CD14-positive monocyte (primary cell): ENCODE measurements around the gene SMIM22. TPM values are rescaled to one million over a fixed set of nuclear protein-coding genes. Genes with fewer than 3 reads are reported as not detected.

Experiments
- DNase-seq, 3 donors: peaks; one replicate each; pipeline ENCODE4 v3.0.0-alpha.2; 2011 to 2022
- H2AFZ ChIP-seq: 2 replicates; pipeline ENCODE4 v1.6.0; 2012; ENCODE audit warnings: mild to moderate bottlenecking, low read depth, low read length, inconsistent platforms; ENCODE audit not compliant: insufficient read depth, poor library complexity, severe bottlenecking
- H3K27ac ChIP-seq, 2 donors: 1 replicate in 1 of 2; 2 replicates in 1 of 2; pipeline ENCODE4 v1.5.1; 2012 to 2013; ENCODE audit warnings: low read length in 2 of 2, control low read depth in 1 of 2, inconsistent platforms in 1 of 2, low read depth in 1 of 2, mild to moderate bottlenecking in 1 of 2
- H3K27me3 ChIP-seq, 2 donors: one replicate each; pipeline versions ENCODE4 v1.6.0 to v1.6.1; 2011 to 2013; ENCODE audit warnings: low read length in 2 of 2; ENCODE audit not compliant: control insufficient read depth in 2 of 2, insufficient read depth in 2 of 2
- H3K36me3 ChIP-seq, 2 donors: replicated peaks in 1 of 2; 1 replicate in 1 of 2; 2 replicates in 1 of 2; pipeline versions ENCODE4 v1.5.1 to v1.6.1; 2012 to 2013; ENCODE audit warnings: low read length in 2 of 2, control low read depth in 1 of 2, inconsistent platforms in 1 of 2, mild to moderate bottlenecking in 1 of 2; ENCODE audit not compliant: insufficient read depth in 2 of 2, control insufficient read depth in 1 of 2
- H3K4me1 ChIP-seq, 2 donors: 1 replicate in 1 of 2; 2 replicates in 1 of 2; pipeline versions ENCODE4 v1.5.1 to v1.6.1; 2012 to 2013; ENCODE audit warnings: low read length in 2 of 2, control low read depth in 1 of 2, inconsistent platforms in 1 of 2, mild to moderate bottlenecking in 1 of 2, moderate library complexity in 1 of 2; ENCODE audit not compliant: insufficient read depth in 2 of 2, control insufficient read depth in 1 of 2
- H3K4me2 ChIP-seq: replicated peaks from 2 replicates; pipeline ENCODE3; 2012; ENCODE audit warnings: low read length, moderate library complexity, mild to moderate bottlenecking; ENCODE audit not compliant: poor library complexity, severe bottlenecking; ENCODE audit errors: extremely low read depth
- H3K4me3 ChIP-seq, 3 experiments: fragments of 200-600 bp in 1 of 3; sonication (generic) in 1 of 3; replicated peaks in 1 of 3; 1 replicate in 2 of 3; 2 replicates in 1 of 3; pipeline ENCODE4 v1.5.1; 2011 to 2013; ENCODE audit warnings: low read length in 3 of 3, mild to moderate bottlenecking in 3 of 3, control low read depth in 2 of 3, low read depth in 2 of 3, inconsistent platforms in 1 of 3, moderate library complexity in 1 of 3
- H3K79me2 ChIP-seq: 2 replicates; pipeline ENCODE4 v1.6.0; 2012; ENCODE audit warnings: mild to moderate bottlenecking, control low read depth, inconsistent platforms, low read length, moderate library complexity; ENCODE audit not compliant: insufficient read depth
- H3K9ac ChIP-seq: 2 replicates; pipeline ENCODE4 v1.6.0; 2017; ENCODE audit warnings: low read length, mild to moderate bottlenecking; ENCODE audit not compliant: insufficient read depth, poor library complexity, severe bottlenecking
- H3K9me3 ChIP-seq, 2 donors: replicated peaks in 1 of 2; 1 replicate in 1 of 2; 2 replicates in 1 of 2; pipeline versions ENCODE4 v1.5.1 to v1.6.1; 2012 to 2013; ENCODE audit warnings: low read length in 2 of 2, control low read depth in 1 of 2; ENCODE audit not compliant: control insufficient read depth in 1 of 2, insufficient read depth in 1 of 2
- H4K20me1 ChIP-seq: 2 replicates; pipeline ENCODE4 v1.6.0; 2012; ENCODE audit warnings: mild to moderate bottlenecking, low read length, control low read depth, moderate library complexity; ENCODE audit not compliant: insufficient read depth
- H3K27ac Mint-ChIP-seq, 7 donors: one replicate each; pipeline ENCODE4 v1.8.0; 2020; ENCODE audit warnings: mild to moderate bottlenecking in 7 of 7, mixed read lengths in 7 of 7, moderate library complexity in 6 of 7, inconsistent platforms in 2 of 7
- H3K27me3 Mint-ChIP-seq, 3 donors: one replicate each; pipeline ENCODE4 v1.8.0; 2021 to 2022; ENCODE audit warnings: low read depth in 3 of 3, mild to moderate bottlenecking in 3 of 3, mixed read lengths in 3 of 3, moderate library complexity in 3 of 3, inconsistent platforms in 1 of 3
- H3K36me3 Mint-ChIP-seq, 2 donors: one replicate each; pipeline ENCODE4 v1.8.0; 2020; ENCODE audit warnings: mixed read lengths in 2 of 2, inconsistent platforms in 1 of 2, mild to moderate bottlenecking in 1 of 2
- H3K4me1 Mint-ChIP-seq: one replicate; pipeline ENCODE4 v1.8.0; 2020; ENCODE audit warnings: mild to moderate bottlenecking, mixed read lengths
- H3K4me3 Mint-ChIP-seq, 2 donors: one replicate each; pipeline ENCODE4 v1.8.0; 2020; ENCODE audit warnings: mild to moderate bottlenecking in 2 of 2, mixed read lengths in 2 of 2, moderate library complexity in 1 of 2
- H3K9me3 Mint-ChIP-seq, 7 donors: one replicate each; pipeline ENCODE4 v1.8.0; 2020 to 2022; ENCODE audit warnings: mixed read lengths in 7 of 7, mild to moderate bottlenecking in 6 of 7, moderate library complexity in 6 of 7, inconsistent platforms in 2 of 7
- CTCF ChIP-seq: fragments of 200-600 bp; IDR thresholded peaks from one replicate; pipeline ENCODE4 v1.8.0; 2022; ENCODE audit warnings: antibody characterized with exemption, mild to moderate bottlenecking
- WGBS: methylation state at CpG from one replicate; pipeline ENCODE4 v1.1.5; 2013; ENCODE audit warnings: missing lambda C conversion rate; ENCODE audit not compliant: insufficient coverage; 5-methylcytosine and 5-hydroxymethylcytosine counted together
- intact Hi-C, 2 donors: fragments of 100-400 bp; cut with micrococcal nuclease; formaldehyde crosslinking; loops; one replicate each; pipeline versions ENCODE4 v1.15.0 to v1.15.1; 2023
- polyA plus RNA-seq, 3 donors: library from polyadenylated mRNA; depleted of rRNA in 1 of 3; unstranded in 2 of 3; stranded (reverse) in 1 of 3; fragments of 300-500 nt in 2 of 3; fragments of >200 nt in 1 of 3; fragmentation: Illumina TruSeq in 2 of 3; gene quantifications; 1 replicate in 2 of 3; 2 replicates in 1 of 3; pipeline ENCODE4 v1.2.3, GENCODE V29; 2012 to 2021

Gene SMIM22
- polyA plus RNA-seq, 3 donors = not detected

DNA sequence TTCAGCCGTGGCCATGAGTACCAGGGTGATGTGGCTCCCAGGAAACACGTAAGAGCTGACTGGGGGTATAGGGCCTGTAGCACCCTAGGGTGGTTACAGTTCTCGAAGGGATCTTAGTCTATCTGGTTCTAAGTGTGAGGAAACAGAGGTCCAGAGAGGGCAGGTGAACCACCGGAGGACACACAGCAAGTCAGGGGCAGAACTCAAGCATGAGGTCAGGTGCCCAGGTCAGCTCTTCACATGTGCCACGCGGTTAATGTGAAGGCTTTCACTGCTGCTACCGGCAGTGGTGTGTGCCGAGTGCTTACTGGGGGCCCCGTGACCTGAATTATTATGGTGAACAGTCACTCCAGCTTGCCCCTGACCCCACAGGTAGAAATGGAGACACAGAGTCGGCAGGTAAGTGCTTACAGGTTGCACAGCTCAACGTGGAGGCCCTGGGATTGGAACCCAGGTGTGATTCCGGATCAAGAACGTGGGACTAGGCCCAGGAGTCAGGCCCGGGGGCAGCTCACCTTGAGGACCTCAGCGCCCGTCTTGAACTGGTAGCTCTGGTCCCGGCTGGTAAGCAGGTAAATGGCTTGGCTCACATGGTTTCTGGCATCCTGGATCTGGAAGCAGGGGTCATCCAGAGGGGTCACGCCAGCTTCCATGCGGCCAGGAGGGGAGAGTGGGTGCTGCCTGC is 4.1 kb downstream of the SMIM22 start:
- no peaks in the 10 kb centered on the region for H4K20me1 ChIP-seq
- H3K9me3 ChIP-seq = no peaks in the 10 kb centered on the region
- no peak overlapping the region for H3K4me3 ChIP-seq
- no peak overlapping the region for H3K4me2 ChIP-seq
- DNase-seq = no peak
- no peak for TF ChIP-seq CTCF
- peaks cover 43 to 44% of the 10 kb centered on the region in 2 donors for H3K36me3 ChIP-seq
- intact Hi-C loops = no loop called here
- H2AFZ ChIP-seq = no peak overlapping the region
- H3K4me1 ChIP-seq = peaks cover 30 to 42% of the 10 kb centered on the region in 2 donors
- H3K4me3 Mint-ChIP-seq = no peak overlapping the region
- H3K4me1 Mint-ChIP-seq = peaks cover 33% of the 10 kb centered on the region
- 98% methylated on average over 17 of the region's 19 CpGs for WGBS
- H3K27ac Mint-ChIP-seq = peak overlapping the region in 4 of 7 donors; percentile 38 to 71 (median 54)
- peaks cover 0 to 1% (median 0%) of the 10 kb centered on the region in 7 donors for H3K9me3 Mint-ChIP-seq
- no peak overlapping the region for H3K9ac ChIP-seq
- no peaks in the 10 kb centered on the region for H3K27me3 Mint-ChIP-seq
- peaks cover 21 to 52% of the 10 kb centered on the region in 2 donors for H3K36me3 Mint-ChIP-seq
- H3K27ac ChIP-seq = peak overlapping the region; percentile 48 to 76
- no peaks in the 10 kb centered on the region for H3K27me3 ChIP-seq
- H3K79me2 ChIP-seq = peaks cover 31% of the 10 kb centered on the region

GRCh38 chr16:4800290-4801041 is 5.3 kb downstream of the SMIM22 start:
- WGBS = under 1% methylated on average over 13 of the region's 17 CpGs
- H3K4me1 Mint-ChIP-seq = peaks cover 42% of the 10 kb centered on the region
- H3K79me2 ChIP-seq = peaks cover 31% of the 10 kb centered on the region
- H3K27me3 ChIP-seq = no peaks in the 10 kb centered on the region
- no peaks in the 10 kb centered on the region for H3K9me3 ChIP-seq
- H3K9me3 Mint-ChIP-seq = peaks cover 0 to 1% (median 0%) of the 10 kb centered on the region in 7 donors
- H3K4me2 ChIP-seq = peak overlapping the region; percentile 98
- H2AFZ ChIP-seq = peak overlapping the region; percentile 80
- H3K27ac Mint-ChIP-seq = peak overlapping the region; percentile 80 to 93 (median 88)
- H3K36me3 Mint-ChIP-seq = peaks cover 31 to 61% of the 10 kb centered on the region in 2 donors
- H3K4me3 ChIP-seq = peak overlapping the region; percentile 72 to 92 (median 75)
- intact Hi-C loops = loop anchor here (2.0 to 5.0 kb wide), 4 partner anchors 32 to 68 kb away; partner anchors contain the start of genes ANKS3 (in 2 of the 2), DNAAF8 (in 2 of the 2), GLYR1 (in 1 of the 2) and UBN1 (in 1 of the 2)
- H3K27ac ChIP-seq = peak overlapping the region; percentile 48 to 76
- H3K4me3 Mint-ChIP-seq = peak overlapping the region; percentile 89 to 95
- peaks cover 40 to 48% of the 10 kb centered on the region in 2 donors for H3K4me1 ChIP-seq
- peaks cover 0 to under 1% (median 0%) of the 10 kb centered on the region in 3 donors for H3K27me3 Mint-ChIP-seq
- H3K36me3 ChIP-seq = peaks cover 52 to 55% of the 10 kb centered on the region in 2 donors
- TF ChIP-seq CTCF = no peak
- H3K9ac ChIP-seq = peak overlapping the region; percentile 71
- peak; percentile 25 to 37 (median 35) for DNase-seq
- H4K20me1 ChIP-seq = no peaks in the 10 kb centered on the region
